DND-41 (cell line): Measurements from ENCODE around the gene TYK2.
"Not testable (repeated sequence)": the region's sequence is repeated elsewhere in the genome, so short reads cannot be mapped to it uniquely, and the experiment has no call there.

Source experiments
- ATAC-seq: fragments of 200-7000 bp; cut with Tn5 transposase; 3 replicates; pipeline ENCODE4 v1.9.1; 2021; ENCODE audit warnings: low read depth; ENCODE audit not compliant: insufficient read depth
- DNase-seq: peaks from one replicate; pipeline ENCODE4 v3.0.0-alpha.2; 2020
- H2AFZ ChIP-seq: 2 replicates; pipeline ENCODE4 v1.6.0; 2012; ENCODE audit warnings: low read depth, low read length
- H3K27ac ChIP-seq: 2 replicates; pipeline ENCODE4 v1.5.1; 2012; ENCODE audit warnings: low read length, inconsistent platforms
- H3K27me3 ChIP-seq: fragments of 200-600 bp; sonication (generic); 2 replicates; pipeline ENCODE4 v1.6.0; 2012; ENCODE audit warnings: low read length, mild to moderate bottlenecking, inconsistent platforms; ENCODE audit not compliant: insufficient read depth, poor library complexity
- H3K36me3 ChIP-seq: 2 replicates; pipeline ENCODE4 v1.5.1; 2012; ENCODE audit warnings: low read length, inconsistent platforms; ENCODE audit not compliant: insufficient read depth
- H3K4me1 ChIP-seq: 2 replicates; pipeline ENCODE4 v1.5.1; 2012; ENCODE audit warnings: mild to moderate bottlenecking, low read length; ENCODE audit not compliant: insufficient read depth
- H3K4me2 ChIP-seq: 2 replicates; pipeline ENCODE4 v1.6.0; 2012; ENCODE audit warnings: mild to moderate bottlenecking, moderate library complexity, low read length, inconsistent platforms; ENCODE audit not compliant: insufficient read depth
- H3K4me3 ChIP-seq, 2 experiments: fragments of 200-600 bp in 1 of 2; shearing (Covaris generic) in 1 of 2; 2 replicates each; pipeline ENCODE4 v1.5.1; 2012 to 2016; ENCODE audit warnings: inconsistent platforms in 2 of 2, low read length in 2 of 2, mild to moderate bottlenecking in 2 of 2, low read depth in 1 of 2, moderate library complexity in 1 of 2
- H3K79me2 ChIP-seq: 2 replicates; pipeline ENCODE4 v1.6.0; 2012; ENCODE audit warnings: low read length, inconsistent platforms; ENCODE audit not compliant: insufficient read depth
- H3K9ac ChIP-seq: 2 replicates; pipeline ENCODE4 v1.6.0; 2012; ENCODE audit warnings: low read depth, mild to moderate bottlenecking, inconsistent platforms, low read length, moderate library complexity
- H3K9me3 ChIP-seq: 2 replicates; pipeline ENCODE4 v1.5.1; 2012; ENCODE audit warnings: low read length, moderate library complexity, mild to moderate bottlenecking, inconsistent platforms; ENCODE audit not compliant: insufficient read depth, severe bottlenecking
- H4K20me1 ChIP-seq: 2 replicates; pipeline ENCODE4 v1.6.0; 2012; ENCODE audit warnings: low read length; ENCODE audit not compliant: insufficient read depth
- CTCF ChIP-seq: IDR thresholded peaks from 2 replicates; pipeline ENCODE4 v1.5.1; 2012; ENCODE audit warnings: borderline replicate concordance, low read length, moderate library complexity, mild to moderate bottlenecking; ENCODE audit not compliant: poor library complexity, severe bottlenecking; ENCODE audit errors: extremely low read depth
- EZH2 ChIP-seq: IDR thresholded peaks from 3 replicates; pipeline ENCODE4 v1.6.1; 2012; ENCODE audit warnings: borderline replicate concordance, low read depth, mild to moderate bottlenecking, moderate library complexity, low read length, inconsistent platforms; ENCODE audit not compliant: severe bottlenecking

TYK2 gene

DNA sequence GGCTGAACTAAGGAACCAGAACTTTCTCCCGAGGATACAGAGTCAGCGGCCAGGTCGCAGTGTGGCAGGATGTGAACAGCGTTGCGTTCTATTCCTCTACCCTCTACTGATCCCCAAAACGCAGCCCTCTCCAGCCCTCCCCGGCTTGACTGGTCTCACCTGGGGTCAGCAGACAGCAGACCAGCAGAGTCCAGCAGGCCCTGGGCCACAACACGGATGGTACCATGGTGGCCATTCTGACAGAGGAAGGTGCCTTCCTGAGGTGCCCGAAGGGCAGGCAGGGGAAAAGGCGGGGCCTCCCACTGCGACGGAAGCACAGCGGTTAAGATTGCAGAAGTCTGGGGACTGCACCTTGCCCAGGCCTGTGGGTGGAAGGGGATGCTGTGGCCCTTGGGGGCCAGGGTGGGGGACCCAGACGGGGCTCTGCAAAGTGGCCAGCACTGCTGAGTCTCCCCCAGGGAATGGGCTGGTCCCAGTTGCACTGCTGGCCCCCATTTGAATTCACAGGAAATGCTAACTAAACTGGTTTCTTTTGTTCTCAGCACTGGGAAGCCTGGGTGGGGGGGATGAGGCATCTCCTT lies 40.9 kb downstream of the TYK2 start, which contains the start of gene ICAM3:
Gene ICAM3, minus strand, starts transcription at position 245 of the 581 bp plus-strand sequence. Its CDS starts 10 bp downstream, at position 235.
- Histone ChIP-seq H3K79me2 (peaks cover 14% of the 10 kb centered on the region), H3K4me2 (peak within 1 kb of the TSS; percentile 77), H3K4me1 (peaks cover 32% of the 10 kb centered on the region), H4K20me1 (no peaks in the 10 kb centered on the region), H3K4me3 (peak within 1 kb of the TSS; percentile 4 to 64; a peak in 3 of 4 replicates), H2AFZ (peak within 1 kb of the TSS; percentile 95), H3K27ac (peak within 1 kb of the TSS; percentile 88), H3K9me3 (no peaks in the 10 kb centered on the region), H3K36me3 (peaks cover 9% of the 10 kb centered on the region), H3K27me3 (no peaks in the 10 kb centered on the region), H3K9ac (peak within 1 kb of the TSS; percentile 61)
- DNase-seq (peak; percentile 81), ATAC-seq (peak; percentile 96)
- TF ChIP-seq EZH2 = no peak
- no peak for TF ChIP-seq CTCF

DNA sequence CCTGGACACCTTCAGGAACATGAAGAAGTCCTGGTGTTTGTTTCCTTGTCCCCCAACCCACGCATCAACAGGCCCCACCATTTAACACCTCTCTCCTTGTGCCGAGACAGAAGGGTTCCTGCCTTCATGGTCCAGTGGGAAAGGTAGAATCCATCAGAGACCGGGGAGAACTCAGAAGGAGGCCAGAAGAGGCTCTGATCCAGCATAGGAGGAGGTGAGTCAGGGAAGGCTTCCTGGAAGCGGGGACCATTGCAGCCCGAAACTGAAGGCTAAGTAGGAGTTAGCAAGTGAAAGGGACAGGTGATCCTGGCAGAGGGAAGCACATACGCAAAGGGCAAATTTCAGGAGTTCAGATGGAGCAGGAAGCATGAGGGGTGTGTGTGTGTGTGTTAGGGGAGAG lies 41.4 kb downstream of the TYK2 start:
- Histone ChIP-seq H3K4me2 (peak overlapping the region; percentile 77), H3K4me3 (peak overlapping the region; percentile 4 to 64; a peak in 3 of 4 replicates), H3K36me3 (peaks cover 12% of the 10 kb centered on the region), H4K20me1 (no peaks in the 10 kb centered on the region), H2AFZ (peak overlapping the region; percentile 95), H3K27me3 (no peaks in the 10 kb centered on the region), H3K9me3 (no peaks in the 10 kb centered on the region), H3K9ac (peak overlapping the region; percentile 61), H3K79me2 (peaks cover 19% of the 10 kb centered on the region), H3K27ac (peak overlapping the region; percentile 88), H3K4me1 (peaks cover 38% of the 10 kb centered on the region)
- no peak for DNase-seq
- no peak for ATAC-seq
- TF ChIP-seq EZH2 = no peak
- TF ChIP-seq CTCF = no peak

DNA sequence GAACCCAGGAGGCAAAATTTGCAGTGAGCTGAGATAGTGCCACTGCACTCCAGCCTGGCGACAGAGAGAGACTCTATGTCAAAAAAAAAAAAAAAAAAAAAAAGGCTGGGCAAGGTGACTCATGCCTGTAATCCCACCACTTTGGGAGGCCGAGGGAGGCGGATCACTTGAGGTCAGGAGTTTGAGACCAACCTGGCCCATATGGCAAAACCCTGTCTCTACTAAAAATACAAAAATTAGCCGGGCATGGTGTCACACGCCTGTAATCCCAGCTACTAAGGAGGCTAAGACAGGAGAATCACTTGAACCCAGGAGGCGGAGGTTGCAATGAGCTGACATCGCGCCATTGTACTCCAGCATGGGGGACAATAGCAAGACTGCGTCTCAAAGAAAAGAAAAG lies 43.6 kb downstream of the TYK2 start:
- peaks cover 23% of the 10 kb centered on the region for H3K36me3 ChIP-seq
- not testable (repeated sequence) for ATAC-seq, H3K4me2 ChIP-seq, H3K9ac ChIP-seq, H3K4me3 ChIP-seq, H3K9me3 ChIP-seq, H2AFZ ChIP-seq, H3K27me3 ChIP-seq, DNase-seq, H3K27ac ChIP-seq
- peaks cover 38% of the 10 kb centered on the region for H3K79me2 ChIP-seq
- H4K20me1 ChIP-seq = peaks cover 13% of the 10 kb centered on the region
- peaks cover 52% of the 10 kb centered on the region for H3K4me1 ChIP-seq

DNA sequence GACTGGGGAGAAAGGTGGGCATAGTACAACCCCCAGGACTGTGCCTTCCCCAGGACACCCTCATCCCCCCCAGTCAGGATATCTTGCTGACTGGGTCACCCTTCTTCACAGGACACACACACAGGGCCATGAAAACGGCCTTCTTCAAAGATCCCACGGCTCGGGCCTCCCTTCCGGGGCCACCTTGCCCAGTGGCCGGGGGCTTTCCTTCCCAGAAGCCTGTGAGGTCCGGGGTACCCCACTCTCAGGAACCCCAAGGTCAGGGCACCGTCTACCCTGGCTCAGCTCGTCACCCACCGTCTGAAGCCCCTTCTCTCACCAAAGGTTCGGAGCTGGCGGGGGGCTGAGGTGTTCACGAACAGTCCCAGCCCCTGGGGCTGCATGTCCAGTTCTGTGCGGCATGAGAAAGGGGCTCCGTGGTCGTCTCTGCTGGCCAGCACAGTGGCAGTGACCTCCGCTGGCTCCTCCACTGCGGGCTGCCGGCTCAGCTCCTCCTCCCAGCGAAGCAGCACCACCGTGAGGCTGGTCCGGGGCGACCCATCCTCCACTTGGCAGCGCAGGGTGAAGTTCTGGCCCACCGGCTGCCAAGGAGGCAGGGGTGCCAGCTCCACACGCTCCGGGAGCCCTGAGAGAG lies 44.9 kb downstream of the TYK2 start:
- TF ChIP-seq CTCF (no peak), EZH2 (no peak)
- H3K4me3 ChIP-seq = no peak overlapping the region
- peaks cover 21% of the 10 kb centered on the region for H4K20me1 ChIP-seq
- no peak overlapping the region for H3K4me2 ChIP-seq
- peaks cover 30% of the 10 kb centered on the region for H3K36me3 ChIP-seq
- peaks cover 48% of the 10 kb centered on the region for H3K79me2 ChIP-seq
- ATAC-seq (no peak), DNase-seq (no peak)
- H3K9me3 ChIP-seq = no peaks in the 10 kb centered on the region
- peaks cover 52% of the 10 kb centered on the region for H3K4me1 ChIP-seq
- no peak overlapping the region for H3K9ac ChIP-seq
- no peaks in the 10 kb centered on the region for H3K27me3 ChIP-seq
- no peak overlapping the region for H2AFZ ChIP-seq
- H3K27ac ChIP-seq = no peak overlapping the region
